Measurements from ENCODE around the gene SLC27A4. TPM values are rescaled to one million over a fixed set of nuclear protein-coding genes. Genes with fewer than 3 reads are reported as not detected.

The SLC27A4 gene
- total RNA-seq (10 to 100 TPM in 4 of 5 experiments, 1 to 10 TPM in 1; 6.4 to 20.1 (median 12.1) TPM), polyA plus RNA-seq (1 to 10 TPM; 6.1 to 7.3 TPM), total RNA-seq (14.0 reads per million, percentile 43 among the genes with 10 or more reads in this experiment)

DNA sequence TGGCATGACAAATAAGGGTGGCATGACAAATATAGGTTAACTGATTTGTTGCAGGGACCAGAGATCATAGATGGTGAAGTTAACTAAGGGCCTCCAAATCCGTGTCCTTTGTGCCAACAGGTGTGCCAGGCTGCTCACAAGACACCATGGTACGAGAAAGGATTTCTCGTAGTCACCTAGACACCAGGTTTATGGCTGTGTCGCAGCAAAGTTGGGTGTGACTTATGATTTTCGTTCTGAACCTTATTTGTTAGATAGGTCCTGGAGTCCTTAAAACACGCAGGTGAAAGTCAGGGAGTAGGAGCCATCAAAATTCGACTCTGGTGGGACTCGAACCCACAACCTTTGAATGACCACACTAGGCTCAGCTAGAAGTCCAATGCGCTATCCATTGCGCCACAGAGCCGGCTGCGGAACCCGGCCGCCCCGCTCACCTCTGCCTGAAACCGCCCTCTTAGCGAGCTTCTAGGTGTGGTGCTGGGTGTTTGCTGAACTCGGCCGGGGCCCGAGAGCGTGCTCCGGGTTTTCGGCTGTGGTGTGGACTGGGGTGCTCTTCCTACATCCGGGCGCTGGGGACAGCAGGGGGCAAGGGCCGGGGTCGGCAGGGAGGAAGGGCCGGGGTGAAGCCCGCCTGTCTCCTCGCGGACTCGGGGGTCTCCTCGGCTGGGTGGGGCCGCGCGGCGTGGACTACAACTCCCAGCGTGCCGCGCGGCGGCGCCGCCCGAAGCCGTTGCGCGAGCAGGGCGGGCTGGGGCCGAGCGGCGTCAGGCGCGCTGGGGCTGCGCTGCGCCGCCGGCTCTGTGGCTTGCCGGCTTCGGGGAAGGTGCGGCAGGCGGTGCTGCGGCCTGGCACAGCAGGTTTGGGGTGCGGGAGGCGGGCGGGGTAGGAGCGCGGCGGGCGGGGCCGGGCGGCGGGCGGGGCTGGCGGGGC is at the start of gene SLC27A4:
Gene SLC27A4 (plus strand): TSS at position 767 of the 930 bp plus-strand sequence. CDS start 2,606 bp downstream, outside the sequence.
- H3K4me1 Mint-ChIP-seq: peaks cover 6 to 11% (median 9%) of the 10 kb centered on the region in 7 donors
- peaks cover 0 to 8% (median 0%) of the 10 kb centered on the region in 5 donors for H3K36me3 Mint-ChIP-seq
- POLR2A ChIA-PET: interaction anchor here (0.6 to 1.7 kb wide), 4 partner anchors 15 to 64 kb away, joined by 3 to 4 read pairs (median 3); partner anchors contain the start of genes GOLGA2 and SWI5
- ATAC-seq: peak; percentile 96
- Histone ChIP-seq H3K27me3 (ENCODE audit: control insufficient read depth in 2 of 2, insufficient read depth in 2 of 2, low read length in 2 of 2) (no peaks in the 10 kb centered on the region), H3K4me1 (ENCODE audit: control insufficient read depth in 2 of 2, insufficient read depth in 2 of 2, low read length in 2 of 2) (peaks cover 4 to 12% of the 10 kb centered on the region in 2 donors), H3K27ac (ENCODE audit: low read depth, low read length) (peak within 1 kb of the TSS; percentile 69), H3K9me3 (ENCODE audit: control insufficient read depth in 2 of 3, low read length in 3 of 3) (no peaks in the 10 kb centered on the region), H3K36me3 (ENCODE audit: control insufficient read depth in 2 of 3, insufficient read depth in 3 of 3, low read length in 3 of 3) (peaks cover 0 to 23% (median 0%) of the 10 kb centered on the region in 3 experiments), H3K4me3 (ENCODE audit: low read length) (peak within 1 kb of the TSS; percentile 66)
- DNase-seq: peak; percentile 75 to 86 (median 82)
- no peaks in the 10 kb centered on the region for H3K27me3 Mint-ChIP-seq
- H3K9me3 Mint-ChIP-seq: no peaks in the 10 kb centered on the region
- H3K27ac Mint-ChIP-seq: peak within 1 kb of the TSS; percentile 70 to 93 (median 90)
- H3K4me3 Mint-ChIP-seq: peak within 1 kb of the TSS; percentile 87 to 98 (median 95)
- intact Hi-C loops (cut with micrococcal nuclease): loop anchor here (1.0 to 5.0 kb wide), 10 partner anchors 18 to 542 kb away; partner anchors contain the start of genes URM1 (in 2 of the 2), BBLN (in 1 of the 2), COQ4 (in 1 of the 2) and DNM1 (in 1 of the 2)
- CTCF ChIA-PET: interaction anchor here (0.6 kb wide), 1 partner anchor 802 kb away, joined by 3 read pairs; no protein-coding TSS in a partner anchor

DNA sequence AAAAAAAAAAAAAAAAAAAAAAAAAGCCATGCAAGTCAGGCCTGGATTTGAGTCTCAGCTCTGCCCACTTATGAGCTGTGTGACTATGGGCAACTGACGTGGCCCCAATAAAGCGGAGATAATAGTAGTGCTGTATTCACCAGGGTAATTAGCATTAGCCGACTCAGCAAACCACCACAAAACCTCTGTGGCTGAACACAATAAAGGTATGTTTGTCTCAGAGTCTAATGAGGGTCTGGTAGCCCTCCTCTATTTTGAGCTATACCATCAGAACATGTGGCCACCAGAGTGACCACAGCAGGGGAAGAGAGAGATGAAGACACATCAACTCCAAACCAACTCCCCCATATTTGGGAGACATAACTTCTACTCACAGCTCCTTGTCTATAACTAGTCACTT is 48.3 kb upstream of the SLC27A4 start:
- POLR2A ChIA-PET: interaction anchor here (0.8 kb wide), 1 partner anchor 49 kb away, joined by 4 read pairs; no protein-coding TSS in a partner anchor
- intact Hi-C loops (cut with micrococcal nuclease): no loop called here
- DNase-seq: no peak
- H3K9me3 Mint-ChIP-seq: peaks cover 0 to 1% (median 0%) of the 10 kb centered on the region in 11 donors
- no peaks in the 10 kb centered on the region for H3K9me3 ChIP-seq (ENCODE audit: control insufficient read depth in 2 of 3, low read length in 3 of 3)
- no peaks in the 10 kb centered on the region for H3K27me3 Mint-ChIP-seq
- H3K4me1 ChIP-seq (ENCODE audit: control insufficient read depth in 2 of 2, insufficient read depth in 2 of 2, low read length in 2 of 2): no peaks in the 10 kb centered on the region
- CTCF ChIA-PET: interaction anchor here (0.5 to 0.7 kb wide), 3 partner anchors 70 to 434 kb away, joined by 3 to 5 read pairs (median 4); no protein-coding TSS in a partner anchor
- no peak overlapping the region for H3K4me3 Mint-ChIP-seq
- no peaks in the 10 kb centered on the region for H3K27me3 ChIP-seq (ENCODE audit: control insufficient read depth in 2 of 2, insufficient read depth in 2 of 2, low read length in 2 of 2)
- ATAC-seq: no peak
- no peak overlapping the region for H3K27ac ChIP-seq (ENCODE audit: low read depth, low read length)
- no peak overlapping the region for H3K27ac Mint-ChIP-seq
- no peak overlapping the region for H3K4me3 ChIP-seq (ENCODE audit: low read length)
- H3K36me3 Mint-ChIP-seq: peaks cover 0 to 18% (median 4%) of the 10 kb centered on the region in 5 donors
- H3K4me1 Mint-ChIP-seq: peaks cover 0 to 5% (median 4%) of the 10 kb centered on the region in 7 donors
- peaks cover 0 to 13% (median 0%) of the 10 kb centered on the region in 3 experiments for H3K36me3 ChIP-seq (ENCODE audit: control insufficient read depth in 2 of 3, insufficient read depth in 3 of 3, low read length in 3 of 3)

DNA sequence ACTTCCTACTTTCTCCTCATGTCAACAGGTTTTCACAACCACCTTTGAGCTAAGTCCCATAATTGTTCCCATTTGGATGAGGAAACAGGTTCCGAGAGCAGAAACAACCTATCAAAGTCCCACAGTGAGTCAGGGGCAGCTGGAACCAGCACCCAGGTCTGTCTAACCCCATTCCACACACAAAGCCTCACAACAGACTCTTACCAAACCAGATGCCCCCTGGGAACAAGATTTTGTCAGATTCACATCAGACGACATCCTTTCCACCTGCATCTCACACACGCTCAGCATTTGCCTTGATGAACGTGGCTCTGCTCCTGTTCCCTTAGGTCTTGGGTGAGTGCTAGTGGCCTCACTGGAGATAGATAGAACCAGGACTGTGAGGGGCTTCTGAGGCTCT is 47.2 kb upstream of the SLC27A4 start:
- no peaks in the 10 kb centered on the region for H3K27me3 ChIP-seq (ENCODE audit: control insufficient read depth in 2 of 2, insufficient read depth in 2 of 2, low read length in 2 of 2)
- ChIA-PET CTCF (no interaction called here), POLR2A (interaction anchor here (0.6 kb wide), 1 partner anchor 83 kb away, joined by 3 read pairs; no protein-coding TSS in a partner anchor)
- intact Hi-C loops (cut with micrococcal nuclease): no loop called here
- H3K4me1 ChIP-seq (ENCODE audit: control insufficient read depth in 2 of 2, insufficient read depth in 2 of 2, low read length in 2 of 2): no peaks in the 10 kb centered on the region
- Mint-ChIP-seq H3K4me3 (no peak overlapping the region), H3K27ac (no peak overlapping the region), H3K4me1 (peaks cover 0 to 5% (median 4%) of the 10 kb centered on the region in 7 donors), H3K9me3 (peaks cover 0 to 1% (median 0%) of the 10 kb centered on the region in 11 donors), H3K36me3 (peaks cover 0 to 15% (median 4%) of the 10 kb centered on the region in 5 donors), H3K27me3 (no peaks in the 10 kb centered on the region)
- H3K36me3 ChIP-seq (ENCODE audit: control insufficient read depth in 2 of 3, insufficient read depth in 3 of 3, low read length in 3 of 3): peaks cover 0 to 10% (median 0%) of the 10 kb centered on the region in 3 experiments
- no peak overlapping the region for H3K27ac ChIP-seq (ENCODE audit: low read depth, low read length)
- DNase-seq (no peak), ATAC-seq (no peak)
- H3K9me3 ChIP-seq (ENCODE audit: control insufficient read depth in 2 of 3, low read length in 3 of 3): no peaks in the 10 kb centered on the region
- H3K4me3 ChIP-seq (ENCODE audit: low read length): no peak overlapping the region

DNA sequence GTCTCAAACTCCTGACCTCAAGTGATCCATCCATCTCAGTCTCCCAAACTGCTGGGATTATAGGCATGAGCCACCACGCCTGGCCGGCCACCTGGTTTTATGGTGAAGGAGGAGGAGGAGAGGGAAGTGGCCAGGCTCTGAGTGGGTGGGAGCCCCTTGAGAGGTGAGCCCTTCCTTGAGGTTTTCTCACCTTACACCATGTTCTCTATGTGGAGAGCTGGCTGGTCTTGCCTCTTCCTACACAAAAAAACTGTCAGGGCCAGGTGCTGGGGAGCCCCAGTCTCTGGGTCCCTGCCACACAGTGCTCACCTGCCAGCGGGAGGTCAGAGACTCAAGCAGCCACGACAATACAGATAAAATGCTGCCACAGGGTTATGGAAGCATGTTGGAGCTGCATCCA is 46.2 kb upstream of the SLC27A4 start:
- H3K27ac Mint-ChIP-seq: no peak overlapping the region
- ChIA-PET POLR2A (no interaction called here), CTCF (interaction anchor here (0.6 to 0.7 kb wide), 3 partner anchors 109 to 295 kb away, joined by 3 to 7 read pairs (median 4); no protein-coding TSS in a partner anchor)
- intact Hi-C loops (cut with micrococcal nuclease): loop anchor here in 1 of 2 donors (2.0 kb wide), 1 partner anchor 121 kb away; no protein-coding TSS in a partner anchor
- H3K27ac ChIP-seq (ENCODE audit: low read depth, low read length): no peak overlapping the region
- H3K36me3 Mint-ChIP-seq: peaks cover 0 to 5% (median under 1%) of the 10 kb centered on the region in 5 donors
- H3K4me1 ChIP-seq (ENCODE audit: control insufficient read depth in 2 of 2, insufficient read depth in 2 of 2, low read length in 2 of 2): no peaks in the 10 kb centered on the region
- H3K9me3 ChIP-seq (ENCODE audit: control insufficient read depth in 2 of 3, low read length in 3 of 3): no peaks in the 10 kb centered on the region
- no peaks in the 10 kb centered on the region for H3K27me3 ChIP-seq (ENCODE audit: control insufficient read depth in 2 of 2, insufficient read depth in 2 of 2, low read length in 2 of 2)
- H3K36me3 ChIP-seq (ENCODE audit: control insufficient read depth in 2 of 3, insufficient read depth in 3 of 3, low read length in 3 of 3): peaks cover 0 to 4% (median 0%) of the 10 kb centered on the region in 3 experiments
- H3K27me3 Mint-ChIP-seq: no peaks in the 10 kb centered on the region
- peaks cover 0 to 1% (median 0%) of the 10 kb centered on the region in 11 donors for H3K9me3 Mint-ChIP-seq
- no peak for DNase-seq
- H3K4me3 ChIP-seq (ENCODE audit: low read length): no peak overlapping the region
- H3K4me1 Mint-ChIP-seq: peaks cover 0 to 5% (median 4%) of the 10 kb centered on the region in 7 donors
- H3K4me3 Mint-ChIP-seq: no peak overlapping the region
- ATAC-seq: no peak

DNA sequence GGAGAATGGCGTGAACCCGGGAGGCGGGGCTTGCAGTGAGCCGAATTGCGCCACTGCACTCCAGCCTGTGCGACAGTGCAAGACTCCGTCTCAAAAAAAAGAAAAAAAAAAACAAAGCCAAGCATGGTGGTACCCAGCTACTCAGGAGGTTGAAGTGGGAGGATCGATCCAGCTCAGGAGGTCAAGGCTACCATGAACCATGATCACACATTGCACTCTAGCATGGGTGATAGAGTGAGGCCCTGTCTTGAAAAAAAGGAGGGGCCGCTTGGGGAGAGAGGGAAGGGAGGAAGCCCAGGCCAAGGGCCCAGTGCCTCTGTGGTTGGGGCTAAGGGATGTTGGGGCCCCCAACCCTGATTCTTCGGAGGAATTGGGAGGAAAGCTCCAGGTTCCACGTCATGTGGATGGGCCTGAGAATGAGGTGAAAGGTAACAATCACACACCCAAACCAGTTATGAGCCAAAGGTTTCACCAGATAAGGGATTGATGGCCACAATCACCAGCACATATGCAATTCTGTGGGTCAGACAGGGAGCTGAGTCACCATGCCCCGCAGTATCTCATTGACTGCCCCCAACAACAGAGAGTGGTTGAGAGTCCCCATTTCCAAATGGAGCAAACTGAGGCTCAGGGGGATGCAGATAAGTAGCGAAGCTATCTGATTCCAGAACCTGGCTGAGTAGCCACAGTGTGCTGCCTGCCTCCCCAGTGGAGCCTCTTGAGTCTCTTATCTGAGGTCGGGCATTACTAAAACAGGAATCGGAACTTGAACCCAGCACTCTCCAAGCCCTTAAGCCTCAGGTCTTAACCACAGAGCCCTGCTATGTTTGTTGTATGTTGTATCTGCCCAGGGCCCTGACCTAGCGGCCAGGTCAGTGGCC is 43.7 kb upstream of the SLC27A4 start:
- Mint-ChIP-seq H3K4me1 (peaks cover 0 to 5% (median 4%) of the 10 kb centered on the region in 7 donors), H3K27me3 (no peaks in the 10 kb centered on the region), H3K4me3 (no peak overlapping the region), H3K9me3 (peaks cover 0 to 1% (median 0%) of the 10 kb centered on the region in 11 donors), H3K27ac (no peak overlapping the region), H3K36me3 (peaks cover 0 to 4% (median 0%) of the 10 kb centered on the region in 5 donors)
- peaks cover 0 to 4% (median 0%) of the 10 kb centered on the region in 3 experiments for H3K36me3 ChIP-seq (ENCODE audit: control insufficient read depth in 2 of 3, insufficient read depth in 3 of 3, low read length in 3 of 3)
- ATAC-seq: no peak
- no peaks in the 10 kb centered on the region for H3K27me3 ChIP-seq (ENCODE audit: control insufficient read depth in 2 of 2, insufficient read depth in 2 of 2, low read length in 2 of 2)
- ChIA-PET CTCF (interaction anchor here (0.9 to 2.3 kb wide), 3 partner anchors 45 to 123 kb away, joined by 3 to 4 read pairs (median 4); no protein-coding TSS in a partner anchor), POLR2A (no interaction called here)
- no peaks in the 10 kb centered on the region for H3K9me3 ChIP-seq (ENCODE audit: control insufficient read depth in 2 of 3, low read length in 3 of 3)
- no peak overlapping the region for H3K27ac ChIP-seq (ENCODE audit: low read depth, low read length)
- intact Hi-C loops (cut with micrococcal nuclease): no loop called here
- DNase-seq: no peak
- no peak overlapping the region for H3K4me3 ChIP-seq (ENCODE audit: low read length)
- H3K4me1 ChIP-seq (ENCODE audit: control insufficient read depth in 2 of 2, insufficient read depth in 2 of 2, low read length in 2 of 2): no peaks in the 10 kb centered on the region

Measured in naive thymus-derived CD4-positive, alpha-beta T cell (primary cell).